NCI-H1092 (cell line): ENCODE results near the gene C1orf167.

ENCODE experiments used
- DNase-seq: peaks from one replicate; lab custom pipeline; 2025; lab: John Stamatoyannopoulos, UW

C1orf167 gene

DNA sequence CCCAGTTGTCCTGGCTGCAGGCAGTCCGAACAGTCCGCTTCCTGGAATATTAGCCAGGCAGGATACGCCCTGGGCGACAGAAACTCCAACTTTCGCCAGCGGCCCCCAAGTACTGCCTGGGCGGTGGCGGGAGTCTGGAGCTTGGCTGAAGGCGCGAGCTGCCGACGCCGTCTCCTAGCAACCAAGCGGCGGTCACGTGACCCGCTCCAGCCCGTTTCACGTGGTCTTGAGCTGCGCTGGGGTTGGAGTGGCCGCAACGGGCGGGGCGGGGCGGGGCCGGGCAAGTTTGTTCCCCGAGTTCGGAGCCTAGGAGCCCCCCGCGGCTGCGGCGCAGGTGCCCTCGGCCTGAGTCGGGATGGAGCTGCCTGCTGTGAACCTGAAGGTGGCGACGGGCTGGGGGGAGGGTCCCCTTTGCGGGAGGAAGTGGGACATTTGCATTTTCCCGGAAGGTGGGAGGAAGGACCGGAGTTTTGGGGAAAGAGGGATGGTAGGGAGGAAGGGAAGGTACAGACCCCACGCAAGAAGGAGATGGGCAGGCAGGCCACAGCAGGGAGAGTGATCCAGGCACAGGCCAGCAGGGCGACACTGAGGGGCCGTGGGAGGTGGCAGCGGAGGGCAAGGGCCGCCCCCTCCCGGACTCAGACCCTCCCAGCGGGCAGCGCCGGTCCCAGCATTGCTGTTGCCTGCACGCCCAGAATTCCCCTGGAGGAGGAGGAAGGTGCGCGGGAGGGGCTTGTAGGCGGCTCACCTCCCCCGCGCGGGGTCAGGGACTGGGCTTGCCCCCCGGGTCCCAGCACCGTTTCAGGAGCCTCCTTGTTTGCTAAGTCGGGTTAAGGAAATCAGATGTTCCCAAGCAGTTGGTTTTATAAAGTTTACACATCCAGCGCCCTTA is 25.9 kb upstream of the C1orf167 start, which contains the start of gene AGTRAP:
TSS of gene AGTRAP (plus strand) at position 283 of the 892 bp plus-strand sequence. CDS start at position 356, 73 bp downstream.
- peak; percentile 91 for DNase-seq

DNA sequence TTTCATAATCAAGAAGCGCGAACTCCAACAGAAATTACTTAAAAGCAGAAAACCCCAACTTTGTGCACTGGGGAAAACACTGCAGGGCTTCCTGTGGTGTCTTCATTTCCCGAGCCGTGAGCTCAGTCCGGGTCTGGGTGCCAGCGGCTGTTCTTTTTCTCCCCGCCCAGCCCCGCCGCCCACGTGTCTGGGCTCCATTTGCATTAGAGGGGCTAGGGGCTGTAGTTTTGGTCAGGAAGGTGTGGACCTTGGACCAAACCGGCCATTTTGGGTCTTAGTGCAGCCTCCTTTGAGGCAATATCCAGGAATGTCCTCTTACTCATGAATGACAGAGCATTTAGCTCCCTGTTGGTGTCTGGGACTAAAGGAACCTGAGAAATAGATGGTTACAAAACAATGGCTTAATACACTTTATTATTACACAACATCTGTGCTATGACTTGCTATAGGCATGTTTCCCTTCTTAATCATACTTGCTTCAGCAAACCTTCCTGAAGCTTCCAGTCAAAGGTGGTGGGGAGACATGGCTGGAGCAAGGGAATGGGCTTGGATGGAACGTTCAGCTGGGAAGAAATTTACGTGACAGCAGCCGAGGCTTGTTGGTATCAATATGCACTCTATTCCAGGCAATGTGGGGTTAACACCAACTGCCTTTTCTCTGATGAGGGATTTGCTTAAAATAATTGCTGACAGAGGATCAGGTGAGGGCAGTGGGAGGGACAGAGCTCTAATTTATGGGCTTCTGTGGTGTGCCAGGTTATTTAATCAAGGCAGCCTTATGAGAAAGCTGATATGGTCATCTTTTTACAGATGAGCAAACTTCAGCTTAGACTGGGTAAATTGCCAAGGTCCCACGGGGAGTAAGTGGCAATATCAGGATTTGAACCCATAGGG is 25.0 kb upstream of the C1orf167 start:
- DNase-seq, result no peak

DNA sequence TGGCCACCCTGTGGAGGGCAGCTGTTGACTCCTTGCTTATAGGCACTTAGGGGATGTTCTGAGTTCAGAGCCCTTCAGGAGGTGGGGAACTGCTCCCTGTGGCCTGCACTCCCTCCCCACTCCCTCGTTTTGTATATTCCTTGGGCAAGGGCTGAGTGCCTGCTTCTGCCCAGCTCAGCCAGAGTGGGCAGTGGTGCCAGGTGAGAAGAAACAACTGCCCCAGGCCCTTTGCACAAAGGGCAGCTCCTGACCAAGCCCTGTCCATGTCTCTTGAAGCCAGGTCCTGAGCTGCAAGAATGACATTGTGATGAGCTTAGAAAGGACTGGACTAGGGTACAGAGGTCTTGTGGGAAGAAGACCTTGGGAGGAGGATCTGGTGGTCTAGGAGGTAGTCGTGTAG is 23.9 kb upstream of the C1orf167 start:
- DNase-seq, result no peak

DNA sequence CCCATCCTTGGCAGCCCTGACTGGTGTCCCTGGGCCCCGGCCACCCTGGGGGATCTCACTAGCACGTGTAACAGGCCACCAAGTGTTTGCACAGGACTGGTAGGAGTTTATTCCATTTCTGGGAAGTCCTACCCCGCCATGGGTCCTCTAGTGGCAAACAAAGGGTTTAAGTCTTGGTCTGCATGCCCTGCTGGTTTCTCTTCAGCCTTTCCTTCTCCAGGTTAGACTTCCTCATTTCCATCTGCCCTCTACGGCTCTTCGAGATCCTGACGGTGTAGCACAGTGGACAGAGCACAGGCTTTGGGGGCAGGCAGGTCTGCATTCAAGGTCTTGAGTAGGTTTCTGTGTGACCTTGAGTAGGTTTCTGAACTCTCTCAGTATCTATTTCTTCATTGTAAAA is 23.2 kb upstream of the C1orf167 start:
- no peak for DNase-seq

DNA sequence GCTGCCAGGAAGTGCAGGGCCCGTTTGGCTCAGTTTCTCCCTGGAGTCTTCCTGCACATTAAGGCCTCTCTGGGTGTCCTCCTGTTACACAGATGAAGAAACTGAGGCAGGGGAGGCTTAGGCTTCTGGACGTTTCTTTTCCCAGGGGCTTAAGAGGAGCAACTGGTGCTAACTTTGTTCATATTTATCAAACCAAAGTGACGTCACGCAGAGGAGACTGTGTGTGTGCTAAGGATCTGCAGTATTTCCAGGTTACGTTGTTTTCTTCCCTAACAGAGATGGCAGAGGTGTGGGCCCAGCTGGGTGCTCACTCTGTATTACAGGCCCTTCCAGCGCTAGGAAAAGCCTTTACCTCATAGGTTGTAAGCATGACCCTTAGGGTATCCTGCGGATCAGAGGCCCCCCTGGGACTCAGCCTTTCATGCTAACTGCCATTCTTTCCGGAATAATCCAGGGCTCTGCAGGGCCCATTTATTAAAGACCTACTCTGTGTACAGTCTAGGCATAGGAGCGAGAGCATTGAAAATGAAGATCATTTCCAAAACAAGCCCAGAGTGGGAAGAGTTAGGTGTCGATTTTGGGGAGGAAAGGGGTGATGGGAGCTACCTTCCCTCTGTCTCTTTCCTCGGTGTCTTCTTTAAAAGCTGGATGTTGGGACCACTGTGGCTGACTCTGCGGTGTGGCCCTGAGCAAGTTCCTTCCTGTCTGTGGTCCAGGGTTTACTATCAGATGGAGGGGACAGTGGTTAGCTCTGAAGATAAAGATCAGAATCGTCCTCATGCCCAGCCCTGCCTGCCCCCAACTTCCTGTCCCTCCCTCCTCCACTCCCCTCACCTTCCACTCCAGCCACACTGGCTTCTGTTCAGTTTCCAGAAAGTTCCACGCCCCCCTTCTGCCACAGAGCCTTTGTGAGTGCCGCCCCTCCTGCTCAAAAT is 21.5 kb upstream of the C1orf167 start:
- DNase-seq, result no peak

DNA sequence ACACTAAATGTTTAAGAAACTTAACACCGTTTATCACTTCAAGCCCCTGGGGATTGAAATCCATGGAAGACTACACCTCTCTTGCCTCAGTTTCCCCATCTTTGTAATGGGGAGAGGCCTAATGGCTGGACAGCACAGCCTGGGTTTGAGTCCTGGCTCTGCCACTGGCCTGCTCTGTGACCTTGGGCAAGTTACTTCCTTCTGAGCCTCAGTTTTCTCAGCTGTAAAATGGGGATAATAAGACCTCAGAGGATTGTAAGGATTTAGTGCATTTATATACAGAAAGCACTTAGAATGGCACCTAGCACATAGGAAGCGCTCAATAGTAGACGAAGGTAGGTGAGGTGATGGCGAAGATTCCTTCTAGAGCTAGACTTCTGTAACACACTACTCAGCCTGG is 20.5 kb upstream of the C1orf167 start:
- no peak for DNase-seq

DNA sequence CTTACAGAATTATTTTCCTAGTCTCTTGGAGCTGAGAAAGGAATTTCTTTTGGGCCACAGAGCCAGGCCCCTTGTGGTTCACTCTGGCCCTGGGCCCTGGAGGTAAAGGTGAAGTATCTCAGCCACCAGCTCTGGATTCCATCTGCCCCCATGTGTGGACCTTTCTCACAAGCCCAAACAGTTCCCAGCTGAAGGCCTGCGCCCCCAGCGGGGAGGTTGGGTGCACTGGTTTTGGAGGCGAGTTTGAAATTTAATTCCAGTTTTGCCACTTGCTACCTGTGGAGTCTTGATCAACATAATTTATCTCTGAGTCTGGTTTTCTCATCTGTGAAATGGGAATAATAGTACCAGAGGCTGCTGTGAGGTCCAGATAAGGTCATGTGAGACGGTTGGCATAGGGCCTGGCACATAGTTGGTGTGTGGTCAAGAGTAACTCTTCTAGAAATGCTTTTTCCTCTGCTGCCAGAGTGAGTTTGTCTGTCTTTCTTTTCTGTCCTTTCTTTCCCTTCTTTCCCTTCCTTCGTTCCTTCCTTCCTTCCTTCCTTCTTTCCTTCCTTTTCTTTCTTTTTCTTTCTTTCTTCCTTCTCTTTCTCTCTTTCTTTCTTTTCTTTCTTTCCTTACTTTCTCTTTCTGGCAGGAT is 20.0 kb upstream of the C1orf167 start:
- DNase-seq, result no peak

DNA sequence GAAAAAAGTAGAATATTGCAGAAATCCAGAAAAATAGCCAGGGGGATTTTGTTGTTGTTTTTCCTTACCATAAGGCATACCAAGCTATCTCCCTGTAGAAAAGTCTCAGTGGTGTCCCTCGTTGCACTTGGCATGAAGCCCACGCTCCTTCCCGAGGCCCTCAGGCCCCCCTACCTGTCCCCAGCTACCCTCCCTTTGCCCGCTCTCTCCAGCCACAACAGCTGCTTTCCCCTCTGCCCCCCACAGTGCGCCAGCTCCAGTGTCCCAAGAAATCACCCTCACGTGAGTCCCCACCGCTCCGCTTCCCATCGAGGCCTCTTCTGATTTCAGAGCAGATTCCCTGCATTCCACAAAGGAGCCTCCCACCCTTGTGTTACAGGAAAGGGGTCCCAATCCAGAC is 17.7 kb upstream of the C1orf167 start:
- DNase-seq, result no peak

DNA sequence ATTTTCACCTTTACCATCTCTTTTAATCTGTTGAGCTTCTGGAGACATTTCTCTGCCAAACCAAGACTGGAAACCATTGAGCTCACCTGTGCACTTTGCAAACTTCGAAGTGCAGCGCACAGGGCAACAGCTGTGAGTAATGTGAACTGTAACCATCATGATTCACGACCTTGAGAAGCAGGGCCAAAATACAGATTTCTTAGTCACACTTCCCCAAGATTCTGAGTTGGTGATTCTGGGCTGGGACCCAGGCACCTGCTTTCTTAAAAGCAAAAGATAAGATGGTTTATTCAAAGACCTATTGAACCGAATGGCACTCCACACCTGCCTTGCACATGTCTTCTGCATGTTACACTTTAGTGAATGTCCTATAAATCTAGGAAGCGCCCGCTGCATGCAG is 15.9 kb upstream of the C1orf167 start:
- no peak for DNase-seq

DNA sequence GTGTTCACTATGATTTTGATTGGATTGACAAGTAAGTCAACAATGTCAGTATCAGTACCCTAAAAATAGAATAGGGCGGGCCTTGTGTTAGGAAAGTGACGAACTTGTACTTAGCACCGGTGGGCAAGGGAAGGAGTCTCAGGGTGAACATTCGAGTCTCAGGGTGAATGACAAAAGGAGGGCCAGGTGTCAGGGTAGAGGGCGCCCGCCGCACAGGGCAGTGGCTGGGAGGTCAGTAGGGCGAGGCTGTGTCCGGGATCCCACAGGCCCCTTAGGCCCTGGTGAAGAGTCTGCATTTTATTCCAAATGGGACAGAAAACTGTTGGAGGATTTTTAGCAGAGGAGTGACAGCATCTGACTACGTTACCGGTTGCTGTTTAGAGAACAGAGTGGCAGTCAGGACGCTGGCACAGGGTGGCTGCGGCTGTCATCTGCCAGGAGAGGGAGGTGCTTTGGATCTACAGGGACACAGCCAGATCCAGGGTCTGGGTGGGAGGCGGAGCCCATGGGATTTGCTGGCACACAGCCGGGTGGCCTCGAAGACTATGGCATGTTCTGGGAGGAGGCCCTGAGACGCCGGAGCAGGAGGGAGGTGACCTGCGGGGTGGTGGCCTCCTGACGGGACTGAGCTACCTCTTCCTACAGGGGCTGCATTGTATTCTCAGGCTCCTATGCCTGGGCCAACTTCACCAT is 15.1 kb upstream of the C1orf167 start:
- DNase-seq, result no peak

DNA sequence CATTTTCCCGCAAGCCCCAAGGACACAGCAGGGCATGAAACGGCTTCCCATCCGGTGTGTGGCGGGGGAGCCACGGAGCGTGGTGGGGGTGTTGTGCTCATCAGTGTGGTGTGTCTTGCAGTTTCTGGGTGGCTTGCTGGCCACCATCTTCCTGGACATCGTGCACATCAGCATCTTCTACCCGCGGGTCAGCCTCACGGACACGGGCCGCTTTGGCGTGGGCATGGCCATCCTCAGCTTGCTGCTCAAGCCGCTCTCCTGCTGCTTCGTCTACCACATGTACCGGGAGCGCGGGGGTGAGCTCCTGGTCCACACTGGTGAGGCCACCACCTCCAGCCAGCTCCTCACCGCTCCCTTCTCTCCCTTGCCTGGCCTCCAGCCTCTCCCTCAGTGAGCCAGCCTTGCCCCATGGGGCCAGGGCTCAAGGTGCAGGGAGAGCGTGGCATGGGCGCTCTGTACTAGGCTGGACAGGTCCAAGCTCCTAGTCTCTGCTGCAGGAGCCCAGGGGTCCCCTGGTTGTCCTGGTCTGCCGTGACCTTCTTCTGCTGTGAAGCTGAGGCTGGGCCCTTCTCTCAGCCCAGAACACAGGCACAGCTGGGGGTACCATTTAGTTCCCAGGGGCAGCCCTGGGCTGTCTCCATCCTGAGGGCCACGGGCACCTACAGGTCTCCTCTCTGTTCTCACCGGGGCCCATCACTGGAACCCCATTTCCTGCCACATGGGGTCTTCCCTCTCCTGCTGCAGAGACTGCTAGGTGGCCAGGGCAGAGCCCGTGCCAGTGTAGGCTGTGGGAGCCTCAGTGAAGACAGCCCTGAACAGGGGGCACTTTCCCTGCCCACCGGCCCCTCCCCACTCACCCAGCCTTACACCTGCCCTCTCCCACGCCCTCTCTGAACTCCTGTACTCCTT is 13.4 kb upstream of the C1orf167 start:
- no peak for DNase-seq

DNA sequence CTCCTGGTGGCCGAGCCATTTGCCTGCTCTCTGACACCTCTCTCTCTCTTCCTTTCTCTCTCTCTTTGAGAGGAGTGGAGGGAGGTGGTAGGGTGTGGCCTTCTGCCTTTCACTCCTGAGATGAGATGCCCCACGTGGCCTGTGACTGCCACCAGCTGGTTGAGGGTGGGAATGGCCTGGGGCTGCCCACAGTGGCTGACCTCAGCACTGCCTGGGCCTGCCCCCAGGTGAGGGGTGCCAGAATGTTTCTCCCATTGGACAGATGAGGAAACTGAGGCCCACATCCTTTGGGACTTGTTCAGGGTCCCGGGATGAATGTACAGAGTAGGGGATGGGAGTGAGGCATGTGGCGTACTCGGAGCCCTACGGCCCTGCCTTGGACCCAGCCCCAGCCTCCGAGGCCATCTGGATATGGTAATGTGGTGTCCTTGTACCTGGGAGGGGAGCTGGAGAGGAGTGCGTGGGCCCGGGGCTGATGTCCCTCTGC is 12.7 kb upstream of the C1orf167 start:
- DNase-seq, result no peak

DNA sequence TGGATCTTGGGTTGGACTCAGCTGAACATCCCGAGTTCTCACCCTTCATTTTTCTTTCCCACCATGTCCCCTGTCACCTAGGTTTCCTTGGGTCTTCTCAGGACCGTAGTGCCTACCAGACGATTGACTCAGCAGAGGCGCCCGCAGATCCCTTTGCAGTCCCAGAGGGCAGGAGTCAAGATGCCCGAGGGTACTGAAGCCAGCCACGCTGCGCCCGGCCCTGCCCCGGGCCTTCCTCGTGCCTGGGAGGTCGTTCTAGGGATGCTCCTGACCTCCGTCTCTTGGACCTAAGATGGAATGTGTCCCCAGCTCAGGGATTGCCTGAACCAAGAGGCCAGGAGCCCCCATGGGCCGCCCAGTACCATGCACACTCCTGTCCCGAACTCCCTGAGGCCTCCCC is 12.0 kb upstream of the C1orf167 start:
- no peak for DNase-seq

DNA sequence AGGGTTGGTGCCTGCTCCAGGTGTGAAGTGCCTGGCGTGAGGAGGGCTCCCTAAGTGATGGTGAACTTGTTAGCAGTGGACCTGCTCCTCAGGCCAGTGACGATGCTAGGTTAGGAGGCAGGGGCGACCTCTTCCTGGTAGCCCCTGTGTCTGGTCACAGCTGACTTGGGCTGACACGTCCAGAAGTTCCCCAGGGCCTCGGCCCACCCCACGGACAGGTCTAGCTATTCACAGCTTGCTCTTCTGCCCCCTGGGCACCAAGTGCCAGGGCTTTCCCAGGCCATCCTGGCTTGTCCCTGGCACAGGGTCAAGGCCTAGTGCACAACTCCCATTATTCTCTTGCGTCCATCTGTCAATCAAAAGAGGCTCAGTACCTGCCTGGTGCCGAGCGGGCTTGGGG is 10.9 kb upstream of the C1orf167 start:
- no peak for DNase-seq

DNA sequence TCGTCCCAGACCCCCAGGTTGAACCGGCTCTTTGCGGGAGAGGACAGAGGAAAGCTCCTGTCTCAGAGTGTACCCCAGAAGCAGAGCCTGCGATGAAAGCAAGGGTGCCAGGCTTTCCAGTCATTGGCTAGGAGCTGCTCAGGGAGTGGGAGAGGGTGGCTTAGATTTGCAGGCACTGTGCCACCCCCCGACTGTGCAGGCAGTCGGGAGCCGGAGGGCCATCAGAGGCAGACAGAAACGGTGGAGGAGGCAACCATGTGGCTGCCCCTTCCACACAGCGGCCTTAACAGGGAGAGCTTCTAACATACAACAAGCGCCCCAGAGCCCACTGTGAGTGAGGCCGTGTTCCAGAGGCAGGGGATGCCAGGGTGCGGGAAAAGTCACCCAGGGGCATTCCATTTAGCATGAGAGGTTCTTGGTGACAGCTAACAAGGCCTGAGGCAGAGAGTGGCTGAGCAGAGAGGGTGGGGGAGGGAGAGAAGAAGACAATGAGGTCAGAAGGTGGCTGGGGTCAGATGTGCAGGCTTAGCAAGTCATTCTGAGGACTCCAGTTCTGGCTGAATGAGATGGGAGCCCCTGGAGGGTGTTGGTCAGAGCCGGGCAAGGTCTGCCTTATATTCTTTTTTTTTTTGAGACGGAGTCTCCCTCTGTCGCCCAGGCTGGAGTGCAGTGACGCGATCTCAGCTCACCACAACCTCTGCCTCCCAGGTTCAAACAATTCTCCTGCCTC is 9.5 kb upstream of the C1orf167 start:
- DNase-seq, result no peak

DNA sequence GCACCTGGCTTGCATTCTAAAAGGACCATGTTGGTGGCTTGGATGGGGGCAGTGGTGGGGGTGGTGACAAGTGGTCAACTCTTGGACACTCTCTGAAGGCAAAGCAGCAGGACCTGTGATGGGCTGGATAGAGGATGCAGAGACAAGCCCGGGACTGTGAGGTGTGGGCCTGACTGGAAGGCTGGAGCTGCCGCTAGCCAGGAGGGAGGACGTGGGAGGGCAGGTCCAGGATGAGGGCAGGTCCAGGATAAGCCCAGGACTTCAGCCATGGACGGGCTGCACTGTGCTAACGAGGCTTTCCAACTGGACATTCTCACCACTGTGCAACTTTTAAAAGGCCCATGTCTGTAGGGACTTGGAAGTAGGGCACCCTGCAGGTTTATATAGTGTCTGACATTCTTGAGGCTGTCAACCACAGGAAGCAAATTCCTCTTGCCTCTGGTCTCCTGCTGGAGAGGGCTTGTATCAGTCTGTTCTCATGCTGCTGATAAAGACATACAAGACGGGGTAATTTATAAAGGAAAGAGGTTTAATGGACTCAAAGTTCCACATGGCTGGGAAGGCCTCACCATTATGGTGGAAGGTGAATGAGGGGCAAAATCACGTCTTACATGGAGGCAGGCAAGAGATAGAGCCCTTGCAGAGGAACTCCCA is 8.3 kb upstream of the C1orf167 start:
- no peak for DNase-seq

DNA sequence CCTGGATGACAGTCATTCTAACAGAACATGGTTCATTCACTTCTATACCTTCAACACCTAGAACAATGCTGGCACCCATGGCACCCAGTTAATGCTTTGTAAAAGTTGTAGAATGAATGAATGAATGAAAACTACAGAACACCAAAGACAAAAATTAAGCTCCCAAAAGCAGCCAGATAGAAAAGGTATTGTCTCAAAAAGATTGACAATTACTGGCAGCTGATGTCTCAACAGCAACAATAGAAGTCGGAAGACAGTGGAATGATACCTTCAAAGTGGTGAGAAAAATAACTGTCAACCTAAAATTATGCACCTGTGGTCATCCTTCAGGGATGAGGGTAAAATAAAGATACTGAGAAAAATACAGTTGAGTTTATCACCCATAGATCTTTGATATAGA is 4.9 kb upstream of the C1orf167 start:
- DNase-seq, result no peak

DNA sequence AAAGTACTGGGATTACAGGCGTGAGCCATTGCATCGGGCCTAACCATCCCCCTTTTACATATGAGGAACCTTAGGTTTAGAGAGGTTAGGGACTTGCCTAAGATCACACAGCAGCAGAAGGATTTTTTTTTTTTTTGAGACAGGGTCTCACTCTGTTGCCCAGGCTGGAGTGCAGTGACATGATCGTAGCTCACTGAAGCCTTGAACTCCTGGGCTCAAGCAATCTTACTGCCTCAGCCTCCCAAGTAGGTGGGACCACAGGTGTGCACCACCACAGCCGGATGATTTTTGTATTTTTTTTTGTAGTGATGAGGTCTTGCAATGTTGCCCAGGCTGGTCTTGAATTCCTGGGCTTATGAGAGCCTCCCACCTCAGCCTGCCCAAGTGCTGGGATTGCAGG is 2.2 kb upstream of the C1orf167 start:
- no peak for DNase-seq
